B cell (primary cell): Measurements from ENCODE around the gene MAP7.

Experiments
- CTCF ChIP-seq: fragments of 200-600 bp; IDR thresholded peaks from one replicate; pipeline ENCODE4 v1.8.0; 2022; ENCODE audit warnings: antibody characterized with exemption, mild to moderate bottlenecking
- EZH2 ChIP-seq: IDR thresholded peaks from 2 replicates; pipeline ENCODE4 v1.6.1; 2012; ENCODE audit warnings: borderline replicate concordance, low read depth, mild to moderate bottlenecking, moderate library complexity, low read length; ENCODE audit not compliant: insufficient read depth, poor library complexity, severe bottlenecking

GRCh38 chr6:136294621-136295020 is 255.6 kb downstream of the MAP7 start:
- no peak for TF ChIP-seq CTCF
- no peak for TF ChIP-seq EZH2
